LNCAP (cell line): ENCODE measurements around the gene RPL12.

Source experiments
- TF ChIP-seq, protein P1 (sequence below): fragments of 450-650 bp; IDR thresholded peaks from 2 replicates; pipeline ENCODE4 v1.5.1; 2017; ENCODE audit warnings: mild to moderate bottlenecking

RPL12 gene

DNA sequence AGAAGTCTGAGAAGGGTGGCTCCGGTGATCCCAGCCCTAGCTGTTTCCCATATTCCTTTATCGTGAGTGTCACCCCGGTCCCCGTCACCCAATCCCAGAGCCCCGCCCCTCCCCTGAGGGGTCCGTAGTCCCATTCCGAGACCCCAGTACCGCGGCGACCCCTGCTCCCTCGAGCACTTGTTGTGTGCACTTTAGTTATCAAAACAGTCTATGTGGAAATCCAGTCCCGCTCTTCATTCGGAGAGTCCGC, 327 bp upstream of the RPL12 start:
- TF ChIP-seq, protein P1, sequence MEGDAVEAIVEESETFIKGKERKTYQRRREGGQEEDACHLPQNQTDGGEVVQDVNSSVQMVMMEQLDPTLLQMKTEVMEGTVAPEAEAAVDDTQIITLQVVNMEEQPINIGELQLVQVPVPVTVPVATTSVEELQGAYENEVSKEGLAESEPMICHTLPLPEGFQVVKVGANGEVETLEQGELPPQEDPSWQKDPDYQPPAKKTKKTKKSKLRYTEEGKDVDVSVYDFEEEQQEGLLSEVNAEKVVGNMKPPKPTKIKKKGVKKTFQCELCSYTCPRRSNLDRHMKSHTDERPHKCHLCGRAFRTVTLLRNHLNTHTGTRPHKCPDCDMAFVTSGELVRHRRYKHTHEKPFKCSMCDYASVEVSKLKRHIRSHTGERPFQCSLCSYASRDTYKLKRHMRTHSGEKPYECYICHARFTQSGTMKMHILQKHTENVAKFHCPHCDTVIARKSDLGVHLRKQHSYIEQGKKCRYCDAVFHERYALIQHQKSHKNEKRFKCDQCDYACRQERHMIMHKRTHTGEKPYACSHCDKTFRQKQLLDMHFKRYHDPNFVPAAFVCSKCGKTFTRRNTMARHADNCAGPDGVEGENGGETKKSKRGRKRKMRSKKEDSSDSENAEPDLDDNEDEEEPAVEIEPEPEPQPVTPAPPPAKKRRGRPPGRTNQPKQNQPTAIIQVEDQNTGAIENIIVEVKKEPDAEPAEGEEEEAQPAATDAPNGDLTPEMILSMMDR, result no peak

DNA sequence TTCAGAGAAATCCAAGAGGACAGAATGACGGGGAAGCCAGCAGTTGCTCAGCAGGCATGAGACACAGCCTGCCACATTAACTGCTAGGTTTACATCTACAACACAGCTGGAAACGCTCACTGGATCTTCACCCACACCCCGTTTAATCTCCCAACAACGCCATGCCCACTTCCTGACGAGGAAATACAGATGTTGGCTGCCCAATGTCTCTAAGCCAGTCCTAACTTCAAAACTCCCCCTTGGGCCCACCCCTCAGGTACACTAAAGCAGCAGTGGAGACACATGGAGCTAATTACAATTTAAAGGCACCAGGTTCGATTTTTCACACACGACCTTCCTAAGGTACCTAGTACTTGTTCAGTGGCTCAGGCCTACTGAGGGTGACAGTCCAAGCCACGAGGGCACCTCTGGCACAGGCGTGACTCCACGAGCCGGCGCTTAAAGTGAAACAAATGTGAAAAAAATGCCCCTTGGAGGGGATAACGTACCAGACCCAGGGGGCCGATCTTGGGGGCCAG, 904 bp downstream of the RPL12 start:
- TF ChIP-seq, protein P1, result no peak

DNA sequence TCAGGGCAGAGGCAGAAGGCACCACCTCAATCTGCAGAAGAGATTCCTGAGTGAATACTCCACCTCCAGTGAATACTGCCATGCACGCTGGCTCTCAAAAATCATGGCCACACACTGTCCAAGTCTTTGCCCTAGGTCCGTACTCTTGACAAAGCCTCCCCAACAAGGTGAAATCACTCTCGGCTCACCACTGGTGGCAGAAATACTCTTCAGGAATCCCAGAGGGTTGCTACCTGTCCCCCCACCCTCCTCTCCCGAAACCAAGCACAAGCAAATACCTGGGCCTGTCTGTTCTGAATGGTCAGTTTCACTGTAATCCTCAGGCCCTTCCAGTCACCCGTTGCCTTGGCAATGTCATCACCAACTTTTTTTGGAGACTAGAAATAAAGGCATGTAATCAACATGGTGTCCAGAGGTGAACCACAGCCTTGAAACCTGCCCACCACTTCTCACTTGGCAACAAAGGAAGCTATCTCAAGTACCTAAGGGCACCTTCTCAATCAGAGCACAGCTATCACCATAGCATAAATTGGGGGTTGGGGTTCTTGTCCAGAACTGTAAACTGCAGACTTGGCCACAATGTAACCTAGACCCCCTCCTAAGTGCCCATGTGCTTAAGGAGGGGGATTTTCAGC, 1.8 kb downstream of the RPL12 start:
- TF ChIP-seq, protein P1, result no peak

DNA sequence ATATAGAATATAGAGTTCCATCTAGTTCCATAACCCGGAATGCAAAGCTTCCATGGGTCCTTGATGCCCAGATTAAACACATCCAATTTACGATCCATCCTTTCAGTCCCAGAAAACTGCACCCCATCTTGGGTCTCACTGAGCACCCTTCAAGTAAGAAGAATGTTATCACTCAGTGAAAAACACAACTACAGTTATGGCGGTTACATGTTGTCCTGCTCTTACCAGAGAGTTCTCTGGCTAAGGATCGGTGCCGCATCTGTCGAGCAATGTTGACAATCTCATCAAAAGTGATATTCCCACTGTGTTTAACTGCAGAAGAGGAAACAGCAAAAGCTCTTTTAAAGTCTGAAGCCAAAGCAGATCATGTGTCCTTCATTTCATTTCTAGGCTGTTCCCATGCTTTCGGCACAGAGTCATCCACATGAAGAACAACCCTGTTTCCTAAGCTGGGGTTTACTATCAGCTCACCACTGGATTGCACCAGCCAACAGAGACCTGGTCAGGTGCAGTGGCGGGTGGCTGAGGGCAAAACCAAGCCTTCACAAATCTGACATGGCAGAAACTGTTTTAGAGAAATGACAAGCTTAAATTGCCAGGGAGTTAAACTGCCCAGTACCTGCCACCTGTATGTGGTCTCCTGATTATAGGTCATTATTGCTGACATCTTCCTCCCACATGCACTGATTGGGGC, 2.9 kb downstream of the RPL12 start:
- TF ChIP-seq, protein P1, result no peak

DNA sequence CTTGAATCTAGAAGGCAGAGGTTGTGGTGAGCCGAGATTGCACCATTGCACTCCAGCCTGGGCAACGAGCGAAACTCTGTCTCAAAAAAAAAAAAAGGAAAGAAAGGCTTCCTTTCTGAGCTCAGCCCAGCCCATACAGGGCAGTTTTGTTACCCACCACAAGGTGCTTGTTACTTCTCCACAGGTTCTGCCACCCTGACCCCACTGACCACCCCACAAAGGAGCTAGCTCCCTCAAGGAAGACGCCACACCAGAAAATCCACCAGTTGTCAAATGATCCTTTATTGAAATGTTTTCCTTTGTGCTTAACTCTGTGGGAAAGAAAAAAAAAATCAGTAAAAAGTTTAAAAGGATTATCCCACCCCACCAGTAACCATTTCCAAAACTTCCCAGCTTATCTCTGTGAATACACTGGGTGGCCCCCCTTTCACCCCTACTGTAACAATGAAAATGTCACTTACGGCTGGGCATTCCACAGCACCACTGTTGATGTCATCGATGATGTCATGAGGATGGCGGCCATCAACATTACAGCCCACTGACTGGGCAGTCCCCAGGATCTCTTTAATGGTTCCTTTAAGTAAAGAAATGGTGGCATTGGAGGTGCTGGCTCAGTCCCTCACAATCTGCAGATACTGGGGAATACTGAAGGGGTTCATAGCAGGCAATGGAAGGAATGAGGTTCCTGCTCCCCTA, 3.6 kb downstream of the RPL12 start:
- TF ChIP-seq, protein P1, result no peak

DNA sequence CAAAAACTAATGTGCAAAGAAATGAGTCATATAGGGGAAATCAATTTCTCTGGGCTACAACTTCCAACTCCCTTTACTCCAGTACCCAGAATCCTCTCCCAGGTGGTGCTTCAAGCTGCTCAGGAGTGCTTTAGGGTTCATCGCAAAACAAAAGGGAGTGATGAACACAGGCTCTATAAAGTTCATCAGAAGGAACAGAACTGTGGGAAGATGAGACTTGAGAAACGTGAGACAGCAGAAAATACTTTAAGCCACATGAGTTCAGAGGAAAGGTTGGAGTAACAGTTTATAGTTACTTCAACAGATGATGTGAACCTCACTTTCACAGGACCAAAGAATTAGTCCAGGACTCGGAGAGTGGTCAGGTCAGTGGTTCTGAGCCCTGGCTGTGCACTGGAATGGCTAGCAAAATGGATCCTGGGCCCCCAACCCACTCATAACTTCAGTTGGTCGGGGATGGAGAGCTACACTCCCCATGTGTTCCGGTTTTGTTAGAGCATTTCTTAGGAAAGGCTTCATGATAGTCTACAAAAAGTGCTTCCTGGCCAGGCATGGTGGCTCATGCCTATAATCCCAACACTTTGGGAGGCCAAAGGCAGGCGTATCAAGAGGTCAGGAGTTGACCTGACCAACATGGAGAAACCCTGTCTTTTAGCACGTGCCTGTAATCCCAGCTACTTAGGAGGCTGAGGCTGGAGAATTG, 4.3 kb downstream of the RPL12 start:
- TF ChIP-seq, protein P1, result no peak

DNA sequence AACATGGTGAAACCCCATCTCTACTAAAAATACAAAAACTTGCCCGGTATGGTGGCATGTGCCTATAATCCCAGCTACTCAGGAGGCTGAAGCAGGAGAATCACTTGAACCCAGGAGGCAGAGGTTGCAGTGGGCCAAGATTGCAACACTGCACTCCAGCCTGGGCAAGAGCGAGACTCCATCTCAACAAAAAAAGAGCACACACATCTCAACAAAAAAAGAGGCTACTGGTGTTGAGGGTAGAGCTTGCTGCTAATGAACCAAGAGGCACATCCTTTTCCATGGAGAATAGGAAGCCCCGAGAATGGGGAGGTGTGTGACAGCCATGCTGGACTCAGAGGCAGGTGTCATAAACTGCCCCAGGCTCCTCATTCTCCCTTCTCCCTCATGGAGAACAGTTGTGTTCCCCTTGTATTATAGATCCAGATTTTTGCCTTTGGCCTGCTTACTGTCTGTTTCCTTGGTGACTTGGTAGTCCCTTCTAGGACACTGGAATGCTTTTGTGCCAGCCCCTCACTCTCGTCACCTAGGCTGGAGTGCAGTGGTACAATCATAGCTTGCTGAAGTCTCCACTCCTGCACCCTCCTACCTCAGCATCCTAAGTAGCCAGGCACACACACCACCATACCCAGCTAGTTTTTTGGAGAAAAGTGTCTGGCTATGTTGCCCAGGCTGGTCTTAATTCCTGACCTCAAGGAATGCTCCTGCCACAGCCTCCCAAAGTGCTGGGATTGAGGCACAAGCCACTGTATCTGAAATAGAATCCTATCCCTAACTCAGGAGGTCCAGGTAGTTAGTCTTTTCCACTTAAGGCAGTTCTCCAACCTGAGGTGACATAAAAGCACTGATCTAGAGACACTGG, 5.1 kb downstream of the RPL12 start:
- TF ChIP-seq, protein P1, result no peak
